Naive thymus-derived CD8-positive, alpha-beta T cell (primary cell): ENCODE data around the gene IDI2. TPM values are rescaled to one million over a fixed set of nuclear protein-coding genes. Genes with fewer than 3 reads are reported as not detected.
"Not testable (repeated sequence)": the region's sequence is repeated elsewhere in the genome, so short reads cannot be mapped to it uniquely, and the experiment has no call there.

Experiments used
- ATAC-seq, 2 donors: fragments of 150-1000 bp; cut with Tn5 transposase in 1 of 2; sonication (Bioruptor Pico), chemical (Tn5 transposase) in 1 of 2; 1 replicate in 1 of 2; 2 replicates in 1 of 2; pipeline ENCODE4 v1.10.0; 2021; ENCODE audit warnings: mild to moderate bottlenecking in 2 of 2, moderate library complexity in 2 of 2
- POLR2A ChIA-PET: fragments of 350-600 bp; sonication (Branson Sonifier 250); formaldehyde crosslinking; loops from one replicate; lab custom pipeline; 2021; ENCODE audit warnings: antibody characterized with exemption; lab: Charles Lee
- DNase-seq, 10 donors: peaks; one replicate each; pipeline versions ENCODE4 v3.0.0 to v3.0.0-alpha.2; 2020 to 2022
- H3K27ac Mint-ChIP-seq, 10 donors: one replicate each; pipeline ENCODE4 v1.8.0; 2020 to 2022; ENCODE audit warnings: mild to moderate bottlenecking in 10 of 10, mixed read lengths in 10 of 10, moderate library complexity in 4 of 10, inconsistent platforms in 1 of 10
- H3K27me3 Mint-ChIP-seq, 5 donors: one replicate each; pipeline ENCODE4 v1.8.0; 2021 to 2022; ENCODE audit warnings: mixed read lengths in 5 of 5
- H3K36me3 Mint-ChIP-seq, 3 donors: one replicate each; pipeline ENCODE4 v1.8.0; 2020 to 2022; ENCODE audit warnings: mixed read lengths in 3 of 3, mild to moderate bottlenecking in 2 of 3, inconsistent platforms in 1 of 3
- H3K4me1 Mint-ChIP-seq, 4 donors: one replicate each; pipeline ENCODE4 v1.8.0; 2021 to 2022; ENCODE audit warnings: mixed read lengths in 4 of 4
- H3K4me3 Mint-ChIP-seq, 10 donors: one replicate each; pipeline ENCODE4 v1.8.0; 2020 to 2022; ENCODE audit warnings: mild to moderate bottlenecking in 10 of 10, mixed read lengths in 10 of 10, moderate library complexity in 6 of 10, inconsistent platforms in 1 of 10
- H3K9me3 Mint-ChIP-seq, 9 donors: one replicate each; pipeline ENCODE4 v1.8.0; 2020 to 2022; ENCODE audit warnings: mixed read lengths in 9 of 9, mild to moderate bottlenecking in 3 of 9, inconsistent platforms in 1 of 9, moderate library complexity in 1 of 9
- polyA plus RNA-seq, 3 donors: library from polyadenylated mRNA; unstranded; fragments of 300-500 nt; fragmentation: Illumina TruSeq; gene quantifications; one replicate each; pipeline ENCODE4 v1.2.3, GENCODE V29; 2021
- total RNA-seq, 8 experiments: library from RNA in 2 of 8; stranded (reverse) in 2 of 8; gene quantifications; one replicate each; pipeline ENCODE4 v1.2.3 and lab custom pipeline; 2021 to 2026

Gene IDI2
- total and polyA plus RNA-seq, 5 experiments from 2014 or later = not detected

- Mint-ChIP-seq H3K36me3 (no peaks in the 10 kb centered on the region), H3K9me3 (no peaks in the 10 kb centered on the region), H3K4me3 (no peak overlapping the region), H3K4me1 (no peaks in the 10 kb centered on the region), H3K27me3 (no peaks in the 10 kb centered on the region), H3K27ac (no peak overlapping the region)
- POLR2A ChIA-PET = no interaction called here
- no peak for DNase-seq
- ATAC-seq = no peak
These were observed 919 bp upstream of the IDI2 start for GRCh38 chr10:1026578-1026977.

- peaks cover 0 to 3% (median 0%) of the 10 kb centered on the region in 4 donors for H3K4me1 Mint-ChIP-seq
- H3K27me3 Mint-ChIP-seq = no peaks in the 10 kb centered on the region
- DNase-seq (no peak), ATAC-seq (no peak)
- peaks cover 0 to 17% (median 1%) of the 10 kb centered on the region in 3 donors for H3K36me3 Mint-ChIP-seq
- H3K27ac Mint-ChIP-seq = peak overlapping the region in 1 of 10 donors; percentile 20
- POLR2A ChIA-PET = no interaction called here
- no peak overlapping the region for H3K4me3 Mint-ChIP-seq
- no peaks in the 10 kb centered on the region for H3K9me3 Mint-ChIP-seq
These were observed 1.6 kb downstream of the IDI2 start for GRCh38 chr10:1024103-1024502.

- ATAC-seq (no peak), DNase-seq (no peak)
- Mint-ChIP-seq H3K4me1 (peaks cover 0 to 3% (median 0%) of the 10 kb centered on the region in 4 donors), H3K36me3 (peaks cover 0 to 34% (median 12%) of the 10 kb centered on the region in 3 donors), H3K27ac (no peak overlapping the region), H3K4me3 (no peak overlapping the region), H3K27me3 (no peaks in the 10 kb centered on the region), H3K9me3 (no peaks in the 10 kb centered on the region)
- POLR2A ChIA-PET = no interaction called here
These were observed 3.2 kb downstream of the IDI2 start for GRCh38 chr10:1022413-1022812.

- peak overlapping the region in 1 of 10 donors; percentile 41 for H3K27ac Mint-ChIP-seq
- peaks cover 0 to 3% (median 0%) of the 10 kb centered on the region in 4 donors for H3K4me1 Mint-ChIP-seq
- no peaks in the 10 kb centered on the region for H3K27me3 Mint-ChIP-seq
- no peak for DNase-seq
- peaks cover 5 to 48% (median 23%) of the 10 kb centered on the region in 3 donors for H3K36me3 Mint-ChIP-seq
- H3K4me3 Mint-ChIP-seq = no peak overlapping the region
- POLR2A ChIA-PET = interaction anchor here (0.9 to 1.4 kb wide), 2 partner anchors 27 to 42 kb away, joined by 3 read pairs; no protein-coding TSS in a partner anchor
- no peak for ATAC-seq
- H3K9me3 Mint-ChIP-seq = no peaks in the 10 kb centered on the region
These were observed 4.7 kb downstream of the IDI2 start for GRCh38 chr10:1020958-1021357.

GRCh38 chr10:1020460-1020859 is 5.2 kb downstream of the IDI2 start:
- no peaks in the 10 kb centered on the region for H3K9me3 Mint-ChIP-seq
- ATAC-seq (no peak), DNase-seq (no peak)
- no peaks in the 10 kb centered on the region for H3K27me3 Mint-ChIP-seq
- peaks cover 0 to 3% (median 0%) of the 10 kb centered on the region in 4 donors for H3K4me1 Mint-ChIP-seq
- POLR2A ChIA-PET = interaction anchor here (1.4 kb wide), 1 partner anchor 43 kb away, joined by 3 read pairs; no protein-coding TSS in a partner anchor
- H3K4me3 Mint-ChIP-seq = no peak overlapping the region
- peak overlapping the region in 3 of 10 donors; percentile 9 to 67 (median 60) for H3K27ac Mint-ChIP-seq
- H3K36me3 Mint-ChIP-seq = peaks cover 5 to 52% (median 26%) of the 10 kb centered on the region in 3 donors

GRCh38 chr10:1019362-1019761 is 6.3 kb downstream of the IDI2 start:
- H3K4me3 Mint-ChIP-seq = no peak overlapping the region
- peaks cover 0 to 3% (median 0%) of the 10 kb centered on the region in 4 donors for H3K4me1 Mint-ChIP-seq
- no peaks in the 10 kb centered on the region for H3K9me3 Mint-ChIP-seq
- peak overlapping the region in 4 of 10 donors; percentile 10 to 67 (median 43) for H3K27ac Mint-ChIP-seq
- ATAC-seq (no peak), DNase-seq (no peak)
- POLR2A ChIA-PET = no interaction called here
- H3K36me3 Mint-ChIP-seq = peaks cover 5 to 58% (median 29%) of the 10 kb centered on the region in 3 donors
- no peaks in the 10 kb centered on the region for H3K27me3 Mint-ChIP-seq

GRCh38 chr10:1015688-1016087 is 10.0 kb downstream of the IDI2 start:
- POLR2A ChIA-PET = no interaction called here
- Mint-ChIP-seq H3K27ac (no peak overlapping the region), H3K4me3 (no peak overlapping the region), H3K27me3 (no peaks in the 10 kb centered on the region), H3K9me3 (no peaks in the 10 kb centered on the region), H3K36me3 (peaks cover 9 to 94% (median 47%) of the 10 kb centered on the region in 3 donors), H3K4me1 (peaks cover 0 to 6% (median under 1%) of the 10 kb centered on the region in 4 donors)
- DNase-seq (no peak), ATAC-seq (no peak)

GRCh38 chr10:1011696-1012095 is 14.0 kb downstream of the IDI2 start:
- ATAC-seq (no peak), DNase-seq (no peak)
- no peak overlapping the region for H3K4me3 Mint-ChIP-seq
- POLR2A ChIA-PET = no interaction called here
- H3K36me3 Mint-ChIP-seq = peaks cover 9 to 91% (median 49%) of the 10 kb centered on the region in 3 donors
- H3K27ac Mint-ChIP-seq = peak overlapping the region in 2 of 10 donors; percentile 34 to 52
- H3K4me1 Mint-ChIP-seq = peaks cover 2 to 7% (median 6%) of the 10 kb centered on the region in 4 donors
- H3K9me3 Mint-ChIP-seq = no peaks in the 10 kb centered on the region
- no peaks in the 10 kb centered on the region for H3K27me3 Mint-ChIP-seq

- H3K27ac Mint-ChIP-seq = peak overlapping the region in 2 of 10 donors; percentile 71 to 72
- POLR2A ChIA-PET = no interaction called here
- no peaks in the 10 kb centered on the region for H3K9me3 Mint-ChIP-seq
- DNase-seq = no peak
- no peaks in the 10 kb centered on the region for H3K27me3 Mint-ChIP-seq
- no peak for ATAC-seq
- peaks cover 9 to 91% (median 47%) of the 10 kb centered on the region in 3 donors for H3K36me3 Mint-ChIP-seq
- H3K4me1 Mint-ChIP-seq = peaks cover 2 to 7% (median 6%) of the 10 kb centered on the region in 4 donors
- no peak overlapping the region for H3K4me3 Mint-ChIP-seq
These were observed 15.0 kb downstream of the IDI2 start for GRCh38 chr10:1010703-1011102.

GRCh38 chr10:1009947-1010346 is 15.7 kb downstream of the IDI2 start:
- ATAC-seq, H3K9me3 Mint-ChIP-seq, H3K27me3 Mint-ChIP-seq, POLR2A ChIA-PET, H3K4me1 Mint-ChIP-seq, H3K4me3 Mint-ChIP-seq: not testable (repeated sequence)
- peak overlapping the region in 5 of 10 donors; percentile 4 to 78 (median 50) for H3K27ac Mint-ChIP-seq
- DNase-seq = peak in 1 of 10 donors; percentile 9
- peaks cover 9 to 95% (median 51%) of the 10 kb centered on the region in 3 donors for H3K36me3 Mint-ChIP-seq

GRCh38 chr10:1009071-1009494 is 16.6 kb downstream of the IDI2 start:
- H3K27me3 Mint-ChIP-seq = no peaks in the 10 kb centered on the region
- no peaks in the 10 kb centered on the region for H3K9me3 Mint-ChIP-seq
- H3K4me3 Mint-ChIP-seq = no peak overlapping the region
- POLR2A ChIA-PET = no interaction called here
- H3K36me3 Mint-ChIP-seq = peaks cover 9 to 94% (median 48%) of the 10 kb centered on the region in 3 donors
- H3K4me1 Mint-ChIP-seq = peaks cover 2 to 9% (median 6%) of the 10 kb centered on the region in 4 donors
- ATAC-seq (no peak), DNase-seq (no peak)
- no peak overlapping the region for H3K27ac Mint-ChIP-seq

- no peak overlapping the region for H3K4me3 Mint-ChIP-seq
- H3K4me1 Mint-ChIP-seq = peaks cover 2 to 16% (median 15%) of the 10 kb centered on the region in 4 donors
- H3K27me3 Mint-ChIP-seq = no peaks in the 10 kb centered on the region
- peaks cover 0 to 9% (median 5%) of the 10 kb centered on the region in 9 donors for H3K9me3 Mint-ChIP-seq
- peak overlapping the region in 3 of 10 donors; percentile 57 to 75 (median 66) for H3K27ac Mint-ChIP-seq
- POLR2A ChIA-PET = no interaction called here
- H3K36me3 Mint-ChIP-seq = peaks cover 16 to 94% (median 57%) of the 10 kb centered on the region in 3 donors
- DNase-seq = no peak
- no peak for ATAC-seq
These were observed 18.1 kb downstream of the IDI2 start for GRCh38 chr10:1007583-1007982.

- H3K9me3 Mint-ChIP-seq = peaks cover 5 to 16% (median 10%) of the 10 kb centered on the region in 9 donors
- POLR2A ChIA-PET = no interaction called here
- H3K27me3 Mint-ChIP-seq = no peaks in the 10 kb centered on the region
- no peak overlapping the region for H3K4me3 Mint-ChIP-seq
- H3K36me3 Mint-ChIP-seq = peaks cover 23 to 94% (median 58%) of the 10 kb centered on the region in 3 donors
- peaks cover 2 to 19% (median 14%) of the 10 kb centered on the region in 4 donors for H3K4me1 Mint-ChIP-seq
- ATAC-seq (no peak), DNase-seq (no peak)
- no peak overlapping the region for H3K27ac Mint-ChIP-seq
These were observed 19.1 kb downstream of the IDI2 start for GRCh38 chr10:1006573-1006972.
